ENCODE data around the gene UBL7. TPM values are rescaled to one million over a fixed set of nuclear protein-coding genes. Genes with fewer than 3 reads are reported as not detected.

Gene UBL7
- total and polyA plus RNA-seq, 2 of the 8 experiments (the other 6 are each of a cell fraction or from before 2014, with no cell fraction given) = 71.5 to 183 TPM

GRCh38 chr15:74504836-74505235 is 43.9 kb upstream of the UBL7 start:
- Histone ChIP-seq H4K91ac (replicated peaks; ENCODE audit: insufficient read length, low read length) (no peak overlapping the region), H3K79me1 (ENCODE audit: low read depth, low read length) (no peaks in the 10 kb centered on the region), H3K27ac (ENCODE audit: low read depth, low read length) (no peak overlapping the region), H2BK20ac (ENCODE audit: low read length) (no peak overlapping the region), H3K4me3 (ENCODE audit: extremely low read depth in 1 of 4, insufficient read depth in 2 of 4, low read depth in 3 of 4, low read length in 4 of 4) (no peak overlapping the region), H3K36me3 (ENCODE audit: control insufficient read depth in 2 of 4, insufficient read depth in 4 of 4, low read length in 3 of 4) (no peaks in the 10 kb centered on the region), H4K5ac (ENCODE audit: insufficient read length, low read depth, low read length) (no peak overlapping the region), H3K14ac (ENCODE audit: insufficient read length) (no peak overlapping the region), H2AFZ (ENCODE audit: low read length) (no peak overlapping the region), H3K9ac (replicated peaks in 1 of 4; ENCODE audit: extremely low read depth in 1 of 4, low read depth in 3 of 4, low read length in 3 of 4) (no peak overlapping the region), H3K56ac (replicated peaks; ENCODE audit: insufficient read length, low read depth, low read length) (no peak overlapping the region), H2AK5ac (ENCODE audit: low read depth, low read length) (no peak overlapping the region), H3K23ac (ENCODE audit: insufficient read length) (no peak overlapping the region), H2BK15ac (ENCODE audit: low read length) (no peak overlapping the region), H3K4me2 (ENCODE audit: insufficient read depth in 1 of 2, low read depth in 2 of 2, low read length in 2 of 2) (no peak overlapping the region), H2BK5ac (ENCODE audit: low read depth, low read length) (no peak overlapping the region), H3K23me2 (ENCODE audit: low read depth, low read length) (no peaks in the 10 kb centered on the region), H3K18ac (ENCODE audit: extremely low read depth, low read length) (no peak overlapping the region), H3K79me2 (ENCODE audit: control insufficient read depth in 1 of 2, insufficient read depth in 2 of 2, low read length in 2 of 2) (no peaks in the 10 kb centered on the region), H2BK12ac (ENCODE audit: low read depth, low read length) (no peak overlapping the region), H3K27me3 (replicated peaks in 1 of 4; ENCODE audit: control insufficient read depth in 3 of 4, extremely low read depth in 1 of 4, insufficient read depth in 3 of 4, low read length in 3 of 4) (no peaks in the 10 kb centered on the region), H3K9me3 (ENCODE audit: insufficient read depth in 2 of 2, low read depth in 1 of 2, low read length in 1 of 2) (no peaks in the 10 kb centered on the region), H3K4ac (replicated peaks; ENCODE audit: insufficient read length, low read depth, low read length) (no peak overlapping the region), H2BK120ac (replicated peaks; ENCODE audit: low read depth, low read length) (no peak overlapping the region), H3K4me1 (replicated peaks in 1 of 4; ENCODE audit: control insufficient read depth in 3 of 4, insufficient read depth in 4 of 4, low read length in 3 of 4) (no peaks in the 10 kb centered on the region), H4K20me1 (replicated peaks in 1 of 2; ENCODE audit: control insufficient read depth in 1 of 2, insufficient read depth in 2 of 2, low read length in 2 of 2) (no peaks in the 10 kb centered on the region), H4K8ac (ENCODE audit: extremely low read depth, insufficient read depth, low read length) (no peak overlapping the region)
- CTCF ChIA-PET (ENCODE audit: partially characterized antibody) = interaction anchor here (0.7 kb wide), 1 partner anchor 85 kb away, joined by 3 read pairs; no protein-coding TSS in a partner anchor
- FAIRE-seq (no peak), DNase-seq (ENCODE audit: low read depth in 1 of 2, low spot score in 2 of 2) (no peak)
- TF ChIP-seq RFX5 (IDR thresholded peaks at IDR 0.05; ENCODE audit: borderline replicate concordance, low read depth, low read length) (no peak), ATF2 (IDR thresholded peaks at IDR 0.05; ENCODE audit: low read length) (no peak), TAF7 (optimal IDR thresholded peaks at IDR 0.05; ENCODE audit: borderline replicate concordance, low read depth, low read length) (no peak), SP1 (IDR thresholded peaks at IDR 0.05; ENCODE audit: low read depth, low read length) (no peak), TCF12 (IDR thresholded peaks at IDR 0.05; ENCODE audit: low read depth, low read length) (no peak)
- 95% methylated on average over 4 of the region's 4 CpGs; no CpG with 5 or more reads in 1 of the 2 experiments for WGBS, 2 experiments (ENCODE audit: extremely low coverage in 1 of 2, insufficient coverage in 1 of 2, insufficient read length in 1 of 2, insufficient replicate concordance in 2 of 2, low coverage in 1 of 2, low lambda C conversion rate in 2 of 2, missing lambda C conversion rate in 1 of 2)
- POLR2A ChIA-PET (ENCODE audit: partially characterized antibody) = no interaction called here

All from H1 (cell line).